ENCODE results near the gene CRADD. TPM values are rescaled to one million over a fixed set of nuclear protein-coding genes. Genes with fewer than 3 reads are reported as not detected.

The CRADD gene
- polyA plus RNA-seq, 1 of the 3 experiments (the other 2 are of a cell fraction), result 13.6 TPM

DNA sequence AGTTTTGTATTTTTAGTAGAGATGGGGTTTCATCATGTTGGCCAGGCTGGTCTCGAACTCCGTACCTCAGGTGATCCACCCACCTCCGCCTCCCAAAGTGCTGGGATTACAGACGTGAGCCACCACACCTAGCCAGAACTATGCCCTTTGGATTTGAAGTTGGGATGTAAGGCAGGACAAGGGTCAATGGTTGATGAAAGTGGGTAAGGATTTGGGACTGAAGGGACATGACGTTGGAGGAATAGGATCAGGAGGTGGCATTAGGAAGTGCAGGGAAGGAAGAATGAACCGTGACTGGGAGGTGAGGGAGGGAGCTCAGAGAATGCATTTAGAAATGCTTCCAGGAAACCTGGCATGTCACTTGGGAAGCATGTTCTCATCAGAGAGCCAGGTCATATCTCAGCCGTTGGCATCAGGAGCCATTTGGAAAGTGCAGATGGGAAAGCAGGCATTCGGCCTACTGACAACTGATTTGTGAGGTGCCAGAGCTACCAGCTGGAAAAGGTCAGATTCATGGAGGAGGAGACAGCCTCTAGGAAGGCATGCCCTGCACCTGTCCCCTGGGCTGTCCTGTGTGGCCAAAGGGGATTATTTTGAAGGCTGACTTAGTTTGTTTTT is 2.2 kb downstream of the CRADD start:
- Histone ChIP-seq H3K9ac (no peak overlapping the region), H3K9me3 (no peaks in the 10 kb centered on the region), H3F3A (replicated peaks; ENCODE audit: insufficient read depth) (no peaks in the 10 kb centered on the region), H4K20me1 (ENCODE audit: insufficient read depth) (no peaks in the 10 kb centered on the region), H3K27ac (ENCODE audit: low read depth in 2 of 2, low read length in 1 of 2) (no peak overlapping the region), H3K27me3 (ENCODE audit: insufficient read depth) (no peaks in the 10 kb centered on the region), H3K4me2 (no peak overlapping the region), H3K9me2 (no peaks in the 10 kb centered on the region), H3K36me3 (replicated peaks in 1 of 2; ENCODE audit: control insufficient read depth in 1 of 2, insufficient read depth in 2 of 2, low read length in 1 of 2) (no peaks in the 10 kb centered on the region), H3K4me1 (ENCODE audit: control insufficient read depth in 1 of 2, insufficient read depth in 2 of 2, low read depth in 1 of 2, low read length in 1 of 2) (peaks cover 0 to 30% of the 10 kb centered on the region in 2 experiments; a peak in 2 of 4 replicates), H3K4me3 (ENCODE audit: low read depth in 2 of 2, low read length in 1 of 2) (no peak overlapping the region), H3K79me2 (ENCODE audit: insufficient read depth) (no peaks in the 10 kb centered on the region), H2AFZ (ENCODE audit: low read depth) (no peak overlapping the region)
- 93% methylated on average over 8 of the region's 8 CpGs for WGBS (ENCODE audit: low lambda C conversion rate)
- ChIA-PET POLR2A (no interaction called here), CTCF (interaction anchor here (0.8 to 1.1 kb wide), 2 partner anchors 105 to 110 kb away, joined by 3 to 4 read pairs; no protein-coding TSS in a partner anchor)
- DNase-seq, result no peak
- TF ChIP-seq RXRA (IDR thresholded peaks at IDR 0.05; ENCODE audit: borderline replicate concordance, low read depth) (no peak), RFX5 (IDR thresholded peaks at IDR 0.05; ENCODE audit: low read length) (no peak), MEF2A (IDR thresholded peaks at IDR 0.05; ENCODE audit: borderline replicate concordance, low read depth) (no peak), TCF12 (IDR thresholded peaks at IDR 0.05) (no peak), TAF1 (IDR thresholded peaks at IDR 0.05; ENCODE audit: borderline replicate concordance, low read depth, low read length) (no peak), USF1 (IDR thresholded peaks at IDR 0.05; ENCODE audit: borderline replicate concordance, low read depth) (no peak), JUND (IDR thresholded peaks at IDR 0.05) (no peak), EP300 (IDR thresholded peaks at IDR 0.05; ENCODE audit: borderline replicate concordance in 1 of 2, low read depth in 1 of 2, low read length in 1 of 2) (no peak)
- TF ChIP-seq, protein P1, sequence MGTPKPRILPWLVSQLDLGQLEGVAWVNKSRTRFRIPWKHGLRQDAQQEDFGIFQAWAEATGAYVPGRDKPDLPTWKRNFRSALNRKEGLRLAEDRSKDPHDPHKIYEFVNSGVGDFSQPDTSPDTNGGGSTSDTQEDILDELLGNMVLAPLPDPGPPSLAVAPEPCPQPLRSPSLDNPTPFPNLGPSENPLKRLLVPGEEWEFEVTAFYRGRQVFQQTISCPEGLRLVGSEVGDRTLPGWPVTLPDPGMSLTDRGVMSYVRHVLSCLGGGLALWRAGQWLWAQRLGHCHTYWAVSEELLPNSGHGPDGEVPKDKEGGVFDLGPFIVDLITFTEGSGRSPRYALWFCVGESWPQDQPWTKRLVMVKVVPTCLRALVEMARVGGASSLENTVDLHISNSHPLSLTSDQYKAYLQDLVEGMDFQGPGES (IDR thresholded peaks at IDR 0.05; ENCODE audit: low read depth, low read length), result no peak
- TF ChIP-seq, protein P2, sequence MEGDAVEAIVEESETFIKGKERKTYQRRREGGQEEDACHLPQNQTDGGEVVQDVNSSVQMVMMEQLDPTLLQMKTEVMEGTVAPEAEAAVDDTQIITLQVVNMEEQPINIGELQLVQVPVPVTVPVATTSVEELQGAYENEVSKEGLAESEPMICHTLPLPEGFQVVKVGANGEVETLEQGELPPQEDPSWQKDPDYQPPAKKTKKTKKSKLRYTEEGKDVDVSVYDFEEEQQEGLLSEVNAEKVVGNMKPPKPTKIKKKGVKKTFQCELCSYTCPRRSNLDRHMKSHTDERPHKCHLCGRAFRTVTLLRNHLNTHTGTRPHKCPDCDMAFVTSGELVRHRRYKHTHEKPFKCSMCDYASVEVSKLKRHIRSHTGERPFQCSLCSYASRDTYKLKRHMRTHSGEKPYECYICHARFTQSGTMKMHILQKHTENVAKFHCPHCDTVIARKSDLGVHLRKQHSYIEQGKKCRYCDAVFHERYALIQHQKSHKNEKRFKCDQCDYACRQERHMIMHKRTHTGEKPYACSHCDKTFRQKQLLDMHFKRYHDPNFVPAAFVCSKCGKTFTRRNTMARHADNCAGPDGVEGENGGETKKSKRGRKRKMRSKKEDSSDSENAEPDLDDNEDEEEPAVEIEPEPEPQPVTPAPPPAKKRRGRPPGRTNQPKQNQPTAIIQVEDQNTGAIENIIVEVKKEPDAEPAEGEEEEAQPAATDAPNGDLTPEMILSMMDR (IDR thresholded peaks at IDR 0.05), result no peak

GRCh38 chr12:93680006-93680405 is 2.8 kb downstream of the CRADD start:
- no peaks in the 10 kb centered on the region for H3K27me3 ChIP-seq (ENCODE audit: insufficient read depth)
- H3K27ac ChIP-seq (ENCODE audit: low read depth in 2 of 2, low read length in 1 of 2), result no peak overlapping the region
- no peak overlapping the region for H3K9ac ChIP-seq
- no peak overlapping the region for H3K4me3 ChIP-seq (ENCODE audit: low read depth in 2 of 2, low read length in 1 of 2)
- no peak overlapping the region for H3K4me2 ChIP-seq
- DNase-seq, result no peak
- no peaks in the 10 kb centered on the region for H3K36me3 ChIP-seq (replicated peaks in 1 of 2; ENCODE audit: control insufficient read depth in 1 of 2, insufficient read depth in 2 of 2, low read length in 1 of 2)
- H4K20me1 ChIP-seq (ENCODE audit: insufficient read depth), result no peaks in the 10 kb centered on the region
- H3K4me1 ChIP-seq (ENCODE audit: control insufficient read depth in 1 of 2, insufficient read depth in 2 of 2, low read depth in 1 of 2, low read length in 1 of 2), result peaks cover 0 to 30% of the 10 kb centered on the region in 2 experiments; a peak in 2 of 4 replicates
- no peaks in the 10 kb centered on the region for H3K79me2 ChIP-seq (ENCODE audit: insufficient read depth)
- H3K9me2 ChIP-seq, result no peaks in the 10 kb centered on the region
- WGBS (ENCODE audit: low lambda C conversion rate), result 96% methylated on average over 2 of the region's 2 CpGs
- ChIA-PET CTCF (interaction anchor here (1.1 kb wide), 1 partner anchor 110 kb away, joined by 4 read pairs; no protein-coding TSS in a partner anchor), POLR2A (no interaction called here)
- no peak overlapping the region for H2AFZ ChIP-seq (ENCODE audit: low read depth)
- TF ChIP-seq GABPA (IDR thresholded peaks at IDR 0.05; ENCODE audit: low read depth) (no peak), JUND (IDR thresholded peaks at IDR 0.05) (no peak), REST (IDR thresholded peaks at IDR 0.05; ENCODE audit: low read depth, low read length) (no peak), RAD21 (IDR thresholded peaks at IDR 0.05; ENCODE audit: low read length) (no peak), SIN3A (IDR thresholded peaks at IDR 0.05; ENCODE audit: borderline replicate concordance, low read depth, low read length) (no peak), RXRA (IDR thresholded peaks at IDR 0.05; ENCODE audit: borderline replicate concordance, low read depth) (no peak), RFX5 (IDR thresholded peaks at IDR 0.05; ENCODE audit: low read length) (no peak), CHD2 (IDR thresholded peaks at IDR 0.05; ENCODE audit: low read length, partially characterized antibody) (no peak), RCOR1 (IDR thresholded peaks at IDR 0.05; ENCODE audit: low read length) (no peak), ELF1 (IDR thresholded peaks at IDR 0.05) (no peak), TEAD4 (IDR thresholded peaks at IDR 0.05; ENCODE audit: borderline replicate concordance, insufficient read depth) (no peak), MXI1 (IDR thresholded peaks at IDR 0.05; ENCODE audit: low read depth, low read length) (no peak)
- no peaks in the 10 kb centered on the region for H3K9me3 ChIP-seq
- no peaks in the 10 kb centered on the region for H3F3A ChIP-seq (replicated peaks; ENCODE audit: insufficient read depth)
